Measurements from ENCODE around the gene CCDC148.

Gene CCDC148

DNA sequence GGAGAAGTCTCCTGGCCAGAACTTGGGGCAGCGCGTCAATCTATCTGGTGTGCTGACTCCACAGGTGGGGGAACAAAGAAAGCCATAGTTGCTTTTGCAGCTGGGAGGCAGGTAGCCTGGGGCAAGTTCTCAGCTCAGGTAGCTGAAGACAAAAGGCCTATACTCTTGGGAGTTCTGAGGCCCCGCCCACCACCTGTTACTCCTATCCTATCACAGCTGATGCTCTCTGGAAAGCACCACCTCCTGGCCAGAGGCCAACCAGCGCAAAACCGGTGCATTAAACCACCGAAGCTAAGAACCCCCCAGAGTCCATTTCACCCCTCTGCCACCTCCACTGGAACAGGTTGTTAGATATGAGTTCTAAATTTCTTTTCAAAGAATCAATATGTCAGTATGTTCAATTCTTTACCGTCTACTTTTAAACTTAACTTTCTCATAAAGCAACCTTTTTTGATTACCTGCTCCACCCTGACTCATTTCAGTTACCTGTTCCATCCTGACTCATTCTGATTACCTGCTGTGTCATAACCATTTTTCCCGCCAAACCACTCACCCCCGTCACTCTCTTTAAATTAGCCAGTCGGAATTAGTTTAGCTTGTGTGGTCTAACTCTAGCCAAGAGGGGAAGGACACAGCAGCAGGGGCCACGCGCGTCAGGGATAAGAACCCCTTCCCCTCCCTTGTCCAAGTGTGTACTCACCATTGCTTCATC, 311.5 kb downstream of the CCDC148 start:
- FAIRE-seq = no peak

DNA sequence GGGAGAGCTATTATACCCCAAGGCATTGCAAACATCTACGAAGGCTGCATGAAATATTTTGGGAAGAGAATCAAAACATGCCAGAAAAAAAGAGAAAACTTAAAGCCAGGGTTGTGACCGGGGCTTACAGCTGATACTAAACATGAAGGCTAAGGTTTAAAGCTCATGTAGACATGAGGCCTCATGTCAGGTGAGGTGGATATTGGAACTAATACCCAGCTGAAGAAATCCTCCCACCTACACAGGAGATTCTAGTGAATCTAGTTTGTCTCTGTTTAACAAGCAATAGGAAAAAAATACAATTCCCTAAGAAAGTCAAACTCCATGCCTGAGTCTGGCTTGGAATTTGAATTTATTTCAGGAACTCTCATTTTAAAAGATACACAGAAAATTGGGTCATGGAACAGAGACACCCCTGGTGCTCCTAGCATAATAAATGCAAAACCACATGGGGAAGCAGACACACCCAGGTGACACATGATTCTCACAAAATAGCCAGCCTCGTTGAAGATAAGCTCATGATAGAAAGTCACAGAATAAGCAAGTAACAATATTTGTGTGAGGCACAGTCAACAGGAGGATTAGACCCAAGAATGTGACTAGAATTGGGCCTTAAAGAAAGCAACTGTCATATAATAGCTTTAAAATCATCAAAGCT, 312.7 kb downstream of the CCDC148 start:
- no peak for FAIRE-seq

DNA sequence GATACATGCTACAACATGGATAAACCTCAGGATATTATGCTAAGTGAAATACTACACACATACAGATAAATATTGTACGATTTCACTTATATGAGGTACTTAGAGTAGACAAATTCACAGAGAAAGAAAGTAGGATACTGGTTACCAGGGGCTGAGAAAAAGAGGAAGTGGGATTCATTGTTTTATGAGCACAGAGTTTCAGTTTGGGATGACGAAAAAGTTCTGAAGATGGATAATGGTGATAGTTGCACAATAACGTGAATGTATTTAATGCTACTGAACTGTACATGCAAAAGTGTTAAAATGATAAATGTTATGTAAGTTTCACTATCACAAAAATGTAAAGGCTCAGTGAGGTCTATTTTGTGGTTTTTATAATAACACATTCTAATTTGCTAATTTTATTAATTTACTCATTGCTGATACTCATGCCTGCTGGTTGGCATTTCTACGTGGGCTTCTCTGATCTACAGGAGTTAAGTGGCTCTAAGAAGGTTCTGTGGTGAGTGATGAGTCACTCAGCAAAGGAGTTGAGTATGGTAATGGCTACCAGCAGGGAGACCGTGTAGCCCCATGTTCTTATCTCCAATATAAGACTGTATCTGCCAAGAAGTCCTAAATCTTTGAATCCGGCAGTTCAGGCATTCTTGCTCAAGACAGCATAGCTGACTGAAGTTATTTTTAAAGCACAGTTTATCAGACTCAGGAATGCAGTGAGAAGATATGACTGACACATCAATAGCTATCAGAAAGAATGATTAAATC, 313.8 kb downstream of the CCDC148 start:
- no peak for FAIRE-seq

DNA sequence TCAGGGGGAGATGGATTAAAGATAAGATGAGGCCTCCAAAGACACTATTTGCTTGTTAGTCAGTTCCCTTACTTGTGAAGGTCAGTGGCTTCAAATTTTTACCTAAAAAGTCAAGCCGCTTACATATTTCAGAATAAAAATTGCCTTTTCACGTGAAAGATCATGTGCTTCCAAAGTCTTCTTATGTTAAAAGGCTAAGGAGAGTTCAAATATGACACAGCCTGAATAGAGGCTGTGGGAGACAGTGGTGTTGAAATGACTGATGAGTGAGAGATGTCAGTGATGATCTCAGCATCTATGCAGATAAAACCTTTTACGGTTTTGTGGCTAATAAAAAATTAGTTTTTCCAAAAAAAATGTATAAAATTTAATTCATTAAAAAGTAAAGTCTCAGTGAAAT, 314.4 kb downstream of the CCDC148 start:
- no peak for FAIRE-seq

DNA sequence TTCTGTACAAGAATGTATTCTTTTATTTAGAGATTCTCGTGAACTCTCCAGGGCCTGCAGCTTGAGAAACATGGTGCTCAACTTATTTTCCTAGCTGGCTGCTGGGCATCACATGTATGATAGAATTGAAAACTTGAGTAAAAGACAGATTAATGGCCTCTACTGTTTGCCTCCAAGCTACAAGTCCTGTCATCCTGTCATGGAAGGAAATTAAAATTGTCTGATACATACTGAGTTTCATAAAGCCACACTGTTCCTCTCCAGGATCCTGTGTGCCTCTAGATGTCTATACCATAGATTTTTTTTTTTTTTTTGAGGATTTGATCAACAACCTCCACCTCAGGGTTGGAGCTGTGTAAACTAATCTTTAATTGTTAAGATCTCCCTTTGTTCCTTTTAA, 316.4 kb downstream of the CCDC148 start:
- FAIRE-seq = no peak

DNA sequence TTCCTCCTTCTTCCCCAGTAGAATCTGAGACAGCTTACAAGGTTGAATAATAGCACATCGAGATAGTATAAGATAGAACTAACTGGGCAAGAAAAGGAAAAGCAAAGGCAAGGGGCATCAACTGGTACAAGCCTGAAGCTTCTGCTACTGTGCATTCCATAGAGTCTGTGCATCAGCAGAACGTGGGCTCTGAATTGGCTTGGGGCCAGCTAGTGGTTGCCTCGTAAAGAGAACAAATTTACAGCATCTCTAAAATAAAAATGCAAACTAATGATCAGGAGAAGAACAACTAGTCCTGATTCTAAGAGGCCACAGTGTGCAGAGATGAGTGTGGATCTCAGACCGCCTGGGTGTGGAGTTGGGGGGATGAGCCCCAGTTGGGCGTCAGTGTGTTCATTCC, 318.3 kb downstream of the CCDC148 start:
- FAIRE-seq = no peak

DNA sequence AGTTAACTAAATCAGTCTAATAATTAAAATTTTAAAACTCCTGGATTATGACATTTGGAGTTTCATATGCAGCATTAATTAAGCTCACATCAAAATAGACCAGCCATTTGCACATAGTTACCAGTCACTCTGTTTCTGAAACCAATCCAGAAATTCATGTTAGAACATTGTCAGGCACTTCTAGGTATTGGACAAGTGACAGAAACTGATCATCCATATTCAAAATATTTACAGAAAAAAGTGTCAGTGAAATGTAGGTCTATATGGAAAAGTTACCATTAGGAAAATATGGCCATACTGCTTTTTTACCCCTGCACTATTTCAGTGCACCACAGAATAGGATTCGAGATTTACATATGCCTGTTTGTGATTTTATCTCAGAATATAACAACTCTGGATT, 321.5 kb downstream of the CCDC148 start:
- FAIRE-seq = no peak

DNA sequence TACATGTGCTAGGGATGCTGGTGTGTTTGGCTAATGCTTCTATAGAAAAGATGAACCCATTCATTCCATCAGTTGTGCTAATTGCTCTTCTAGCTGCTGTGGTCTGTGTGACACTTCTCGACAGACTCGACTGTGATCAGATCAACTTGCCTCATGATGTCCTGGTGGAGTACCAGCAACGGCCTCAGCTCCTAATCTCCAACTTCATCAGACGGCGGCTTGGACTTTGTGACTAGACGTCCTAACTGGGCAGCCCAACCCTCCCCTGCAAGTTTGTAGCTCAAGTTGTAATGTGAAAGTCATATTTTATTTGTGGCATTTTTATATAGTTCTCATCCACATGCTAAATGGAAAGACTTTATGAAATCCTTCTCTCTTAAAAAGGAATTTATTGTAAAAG, 321.9 kb downstream of the CCDC148 start:
- no peak for FAIRE-seq

DNA sequence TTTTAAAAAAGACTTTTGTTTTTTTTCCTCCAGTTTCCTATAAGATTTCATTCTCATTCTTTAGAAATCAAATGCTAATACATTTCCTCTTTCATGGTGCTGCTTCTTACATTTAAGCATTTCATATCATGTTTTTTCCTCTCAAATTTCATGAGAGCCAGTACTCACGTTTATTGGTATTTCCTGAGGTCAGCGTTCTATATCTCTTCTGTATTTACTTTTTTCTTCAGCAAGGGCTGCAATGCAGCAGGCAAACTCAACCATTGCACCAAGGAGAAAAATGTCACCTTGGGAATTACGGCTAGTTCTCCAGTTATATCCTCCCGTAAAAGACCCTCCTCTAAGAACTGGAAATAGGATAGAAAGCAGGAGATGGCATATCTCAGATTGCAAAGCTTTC, 322.5 kb downstream of the CCDC148 start:
- no peak for FAIRE-seq

DNA sequence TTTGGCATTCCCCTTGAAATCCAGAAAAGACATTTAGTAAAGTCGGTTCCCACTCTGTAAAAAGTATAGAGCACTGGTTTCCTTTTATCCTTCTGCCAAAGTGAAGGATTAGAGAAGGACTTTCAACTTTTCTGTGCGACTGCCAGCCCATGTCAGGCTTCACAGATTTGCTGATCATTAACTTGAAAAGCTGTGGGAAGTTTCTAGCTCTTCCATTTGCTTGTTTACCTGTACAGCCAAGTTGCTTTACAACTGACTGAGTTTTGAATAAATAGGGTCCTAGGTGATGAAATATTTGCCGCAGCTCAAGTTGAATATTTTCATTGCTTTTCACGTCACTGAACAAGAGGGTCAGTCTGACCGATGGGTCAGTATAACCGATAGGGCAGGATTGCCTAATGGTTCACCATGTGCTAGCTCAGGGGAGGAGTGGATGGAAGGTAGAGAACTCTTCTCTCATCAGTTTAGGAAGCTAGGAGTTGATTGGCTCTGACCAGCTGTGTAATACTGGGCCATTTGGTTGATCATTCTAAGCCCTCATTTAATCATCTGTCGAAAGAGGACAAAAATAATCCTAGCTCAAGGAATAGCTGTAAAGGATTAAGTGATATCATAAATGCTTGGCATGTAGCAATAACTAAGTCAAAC, 324.5 kb downstream of the CCDC148 start:
- no peak for FAIRE-seq

DNA sequence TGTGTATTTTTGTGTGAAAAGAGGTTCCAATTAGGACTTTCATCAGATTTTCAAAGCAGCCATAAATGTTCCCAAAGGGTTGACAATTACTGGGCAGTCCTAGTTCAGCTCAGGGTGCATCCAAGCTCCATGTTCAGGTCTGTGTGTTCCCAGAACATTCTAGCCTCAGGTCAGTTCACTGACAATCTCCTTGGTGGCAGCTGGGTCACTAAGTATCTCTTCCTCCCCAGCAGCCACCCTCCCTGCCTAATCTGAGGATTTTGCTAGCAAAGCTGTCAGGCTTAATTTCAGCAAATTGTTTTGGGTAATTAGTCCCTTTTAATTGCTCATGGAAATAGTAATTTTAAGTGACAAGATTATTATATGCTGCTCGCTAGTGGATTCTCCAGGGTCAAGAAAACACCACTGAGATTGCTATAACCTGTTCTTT, 325.1 kb downstream of the CCDC148 start:
- no peak for FAIRE-seq

DNA sequence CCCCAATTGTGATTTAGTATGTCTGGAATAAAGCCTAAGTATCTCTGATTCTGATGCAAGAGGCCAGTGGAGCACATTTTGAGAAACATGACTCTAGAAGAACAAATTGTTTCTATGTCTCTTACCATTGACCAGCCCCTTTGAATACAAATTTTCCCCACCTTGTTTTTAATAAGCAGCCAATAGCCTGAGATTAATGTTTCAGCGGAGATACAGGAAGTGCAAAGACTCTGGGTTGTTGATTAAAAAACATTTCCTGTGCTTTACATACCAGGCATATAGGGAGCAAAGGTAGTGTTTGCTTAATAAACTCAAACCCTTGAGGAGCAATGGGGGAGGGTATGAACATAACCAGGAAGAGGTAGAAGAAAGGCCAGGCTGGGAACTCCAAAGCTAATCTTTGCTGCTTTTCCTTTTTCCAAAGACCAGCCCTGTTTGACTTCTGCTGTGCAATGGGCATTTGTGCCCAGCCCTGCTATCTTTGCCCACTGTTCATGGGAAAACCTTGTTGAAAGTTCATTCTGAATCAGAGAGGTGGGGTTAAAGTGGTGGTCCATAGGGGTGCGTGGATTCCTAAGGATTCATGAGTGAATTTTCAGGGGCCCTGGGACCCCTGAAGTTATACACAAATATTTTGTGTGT, 325.6 kb downstream of the CCDC148 start:
- FAIRE-seq = no peak

DNA sequence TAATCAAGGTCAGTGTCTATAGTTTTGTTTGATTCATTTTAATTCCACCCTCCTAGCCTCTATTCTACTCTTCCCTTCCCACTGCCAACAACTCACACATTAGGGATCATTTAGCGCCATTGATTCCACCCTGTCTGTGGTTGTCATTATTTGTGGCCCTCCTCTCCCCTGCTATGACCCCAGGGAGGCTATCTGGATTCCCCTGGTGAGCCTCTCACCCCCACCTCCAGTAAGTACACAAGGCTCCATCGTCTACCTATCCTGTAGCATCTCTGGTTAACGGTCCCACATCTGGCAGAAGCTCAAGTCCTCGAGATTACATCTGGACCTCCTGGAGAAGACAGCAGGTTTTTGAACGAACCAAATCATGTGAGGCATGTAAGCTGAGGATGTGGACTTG, 327.5 kb downstream of the CCDC148 start:
- FAIRE-seq = no peak

DNA sequence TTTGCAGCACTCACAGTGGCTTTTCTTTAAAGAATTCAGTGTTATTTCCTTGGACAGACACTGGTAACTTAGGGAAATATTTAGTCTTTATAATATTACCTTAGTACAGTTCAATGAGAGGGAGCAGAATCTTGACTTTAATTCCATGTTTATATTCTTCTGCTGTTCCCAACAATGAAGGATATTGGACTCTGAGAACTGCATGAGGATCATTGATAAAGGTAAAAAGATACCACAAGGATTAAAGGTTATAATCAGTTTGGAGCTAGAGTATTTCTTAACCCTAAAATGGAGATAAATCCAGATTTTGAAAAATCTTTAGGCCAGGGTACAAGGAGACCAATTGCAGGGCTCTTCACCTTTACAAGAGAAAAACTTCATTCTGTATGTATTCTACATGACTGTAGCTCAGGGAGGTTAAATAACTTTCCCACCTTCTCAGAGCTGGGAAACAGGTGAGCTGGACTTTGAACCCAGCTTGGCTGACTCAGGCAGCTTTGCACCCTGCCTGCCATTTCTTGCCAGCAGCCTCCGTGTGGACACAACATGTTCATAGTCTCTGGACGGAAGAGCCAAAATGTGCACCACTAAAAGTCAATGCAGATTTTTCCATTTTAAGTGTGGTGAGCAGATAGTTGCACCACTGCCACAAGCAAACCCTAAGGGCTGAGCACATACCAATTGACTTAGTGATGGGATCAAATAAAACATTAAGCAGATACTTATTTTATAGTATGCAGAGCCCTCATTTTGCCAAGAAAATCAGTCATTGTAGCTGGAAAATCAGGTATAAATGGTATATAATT, 328.2 kb downstream of the CCDC148 start:
- FAIRE-seq = no peak

DNA sequence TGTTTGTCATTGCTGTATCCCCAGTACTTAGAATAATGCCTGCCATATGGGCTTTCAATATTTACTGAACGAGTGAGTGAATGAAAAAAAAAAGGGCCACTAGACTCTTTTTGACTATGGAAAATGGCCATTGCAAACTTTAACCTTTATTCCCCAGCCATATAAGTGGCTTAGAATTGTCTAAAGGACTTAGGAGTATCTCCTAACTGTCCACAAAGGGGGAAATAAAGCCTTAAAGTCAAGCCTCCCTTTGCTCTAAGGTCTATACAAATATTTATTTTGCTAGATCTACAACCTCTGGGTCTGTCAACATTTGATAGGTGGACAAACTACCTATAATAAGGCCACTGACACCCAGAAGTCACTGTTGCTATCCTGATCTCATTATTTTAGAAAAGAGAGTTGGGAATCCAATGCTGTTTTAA, 329.2 kb downstream of the CCDC148 start:
- no peak for FAIRE-seq

DNA sequence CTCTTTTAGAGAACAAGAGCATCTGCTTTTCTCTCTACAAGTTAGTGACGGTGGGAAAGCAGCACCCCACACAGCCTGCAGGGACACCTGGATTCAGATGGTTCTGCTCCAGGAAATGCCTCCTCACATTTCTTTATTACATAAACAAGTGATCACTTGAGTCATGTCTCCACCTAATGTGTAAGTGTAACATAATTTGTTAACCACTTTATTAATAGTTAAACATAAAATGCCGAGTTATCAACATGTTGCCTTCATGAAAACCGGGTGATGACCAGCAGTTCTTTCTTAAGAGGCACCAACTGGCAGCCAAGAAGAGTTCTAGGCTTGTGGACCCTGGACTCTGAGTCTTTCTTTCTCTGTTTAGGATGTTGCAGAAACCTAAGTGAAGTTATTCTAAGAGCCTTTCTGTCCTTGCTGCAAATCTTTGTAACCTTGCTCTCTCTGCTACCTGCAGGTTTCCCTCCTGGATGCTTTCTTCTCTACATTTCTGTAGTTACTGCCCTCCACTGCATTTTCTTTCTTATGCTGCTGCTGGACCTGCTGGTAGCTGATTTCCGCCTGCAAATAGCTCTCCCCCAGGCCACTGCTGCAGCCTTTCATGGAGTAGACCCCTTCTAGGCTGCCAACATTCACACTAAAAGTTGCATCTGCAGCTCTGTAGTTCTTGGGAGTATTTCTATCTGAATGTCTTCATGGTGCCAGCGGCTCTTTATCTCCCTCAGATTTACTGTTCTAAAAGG, 330.6 kb downstream of the CCDC148 start:
- no peak for FAIRE-seq

DNA sequence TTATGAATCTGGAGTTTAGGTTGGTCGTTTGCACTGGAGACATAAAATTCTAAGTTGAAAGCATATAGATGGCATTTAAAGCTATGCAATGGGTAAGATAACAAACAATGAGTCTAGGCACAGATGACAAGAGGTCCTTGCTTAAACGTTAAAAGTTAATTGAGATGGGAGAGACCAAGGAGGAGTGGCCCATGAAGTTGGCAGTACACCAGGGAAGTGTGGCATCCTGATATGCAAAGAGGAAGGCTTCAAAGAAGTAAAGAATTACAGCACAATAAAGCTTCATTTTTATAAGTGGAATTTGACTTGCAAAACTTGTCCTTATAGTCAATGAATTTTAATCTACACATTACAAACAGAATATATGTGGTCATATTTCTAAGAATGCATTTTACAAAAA, 331.7 kb downstream of the CCDC148 start:
- no peak for FAIRE-seq

Data from G401.6 (cell line).